CD14-positive monocyte (primary cell): ENCODE results near the gene GUCA1A. TPM values are rescaled to one million over a fixed set of nuclear protein-coding genes. Genes with fewer than 3 reads are reported as not detected.

ENCODE experiments used
- DNase-seq, 3 donors: peaks; one replicate each; pipeline ENCODE4 v3.0.0-alpha.2; 2011 to 2022
- H2AFZ ChIP-seq: 2 replicates; pipeline ENCODE4 v1.6.0; 2012; ENCODE audit warnings: mild to moderate bottlenecking, low read depth, low read length, inconsistent platforms; ENCODE audit not compliant: insufficient read depth, poor library complexity, severe bottlenecking
- H3K27ac ChIP-seq, 2 donors: 1 replicate in 1 of 2; 2 replicates in 1 of 2; pipeline ENCODE4 v1.5.1; 2012 to 2013; ENCODE audit warnings: low read length in 2 of 2, control low read depth in 1 of 2, inconsistent platforms in 1 of 2, low read depth in 1 of 2, mild to moderate bottlenecking in 1 of 2
- H3K27me3 ChIP-seq, 2 donors: one replicate each; pipeline versions ENCODE4 v1.6.0 to v1.6.1; 2011 to 2013; ENCODE audit warnings: low read length in 2 of 2; ENCODE audit not compliant: control insufficient read depth in 2 of 2, insufficient read depth in 2 of 2
- H3K36me3 ChIP-seq, 2 donors: replicated peaks in 1 of 2; 1 replicate in 1 of 2; 2 replicates in 1 of 2; pipeline versions ENCODE4 v1.5.1 to v1.6.1; 2012 to 2013; ENCODE audit warnings: low read length in 2 of 2, control low read depth in 1 of 2, inconsistent platforms in 1 of 2, mild to moderate bottlenecking in 1 of 2; ENCODE audit not compliant: insufficient read depth in 2 of 2, control insufficient read depth in 1 of 2
- H3K4me1 ChIP-seq, 2 donors: 1 replicate in 1 of 2; 2 replicates in 1 of 2; pipeline versions ENCODE4 v1.5.1 to v1.6.1; 2012 to 2013; ENCODE audit warnings: low read length in 2 of 2, control low read depth in 1 of 2, inconsistent platforms in 1 of 2, mild to moderate bottlenecking in 1 of 2, moderate library complexity in 1 of 2; ENCODE audit not compliant: insufficient read depth in 2 of 2, control insufficient read depth in 1 of 2
- H3K4me2 ChIP-seq: replicated peaks from 2 replicates; pipeline ENCODE3; 2012; ENCODE audit warnings: low read length, moderate library complexity, mild to moderate bottlenecking; ENCODE audit not compliant: poor library complexity, severe bottlenecking; ENCODE audit errors: extremely low read depth
- H3K4me3 ChIP-seq, 3 experiments: fragments of 200-600 bp in 1 of 3; sonication (generic) in 1 of 3; replicated peaks in 1 of 3; 1 replicate in 2 of 3; 2 replicates in 1 of 3; pipeline ENCODE4 v1.5.1; 2011 to 2013; ENCODE audit warnings: low read length in 3 of 3, mild to moderate bottlenecking in 3 of 3, control low read depth in 2 of 3, low read depth in 2 of 3, inconsistent platforms in 1 of 3, moderate library complexity in 1 of 3
- H3K79me2 ChIP-seq: 2 replicates; pipeline ENCODE4 v1.6.0; 2012; ENCODE audit warnings: mild to moderate bottlenecking, control low read depth, inconsistent platforms, low read length, moderate library complexity; ENCODE audit not compliant: insufficient read depth
- H3K9ac ChIP-seq: 2 replicates; pipeline ENCODE4 v1.6.0; 2017; ENCODE audit warnings: low read length, mild to moderate bottlenecking; ENCODE audit not compliant: insufficient read depth, poor library complexity, severe bottlenecking
- H3K9me3 ChIP-seq, 2 donors: replicated peaks in 1 of 2; 1 replicate in 1 of 2; 2 replicates in 1 of 2; pipeline versions ENCODE4 v1.5.1 to v1.6.1; 2012 to 2013; ENCODE audit warnings: low read length in 2 of 2, control low read depth in 1 of 2; ENCODE audit not compliant: control insufficient read depth in 1 of 2, insufficient read depth in 1 of 2
- H4K20me1 ChIP-seq: 2 replicates; pipeline ENCODE4 v1.6.0; 2012; ENCODE audit warnings: mild to moderate bottlenecking, low read length, control low read depth, moderate library complexity; ENCODE audit not compliant: insufficient read depth
- H3K27ac Mint-ChIP-seq, 7 donors: one replicate each; pipeline ENCODE4 v1.8.0; 2020; ENCODE audit warnings: mild to moderate bottlenecking in 7 of 7, mixed read lengths in 7 of 7, moderate library complexity in 6 of 7, inconsistent platforms in 2 of 7
- H3K27me3 Mint-ChIP-seq, 3 donors: one replicate each; pipeline ENCODE4 v1.8.0; 2021 to 2022; ENCODE audit warnings: low read depth in 3 of 3, mild to moderate bottlenecking in 3 of 3, mixed read lengths in 3 of 3, moderate library complexity in 3 of 3, inconsistent platforms in 1 of 3
- H3K36me3 Mint-ChIP-seq, 2 donors: one replicate each; pipeline ENCODE4 v1.8.0; 2020; ENCODE audit warnings: mixed read lengths in 2 of 2, inconsistent platforms in 1 of 2, mild to moderate bottlenecking in 1 of 2
- H3K4me1 Mint-ChIP-seq: one replicate; pipeline ENCODE4 v1.8.0; 2020; ENCODE audit warnings: mild to moderate bottlenecking, mixed read lengths
- H3K4me3 Mint-ChIP-seq, 2 donors: one replicate each; pipeline ENCODE4 v1.8.0; 2020; ENCODE audit warnings: mild to moderate bottlenecking in 2 of 2, mixed read lengths in 2 of 2, moderate library complexity in 1 of 2
- H3K9me3 Mint-ChIP-seq, 7 donors: one replicate each; pipeline ENCODE4 v1.8.0; 2020 to 2022; ENCODE audit warnings: mixed read lengths in 7 of 7, mild to moderate bottlenecking in 6 of 7, moderate library complexity in 6 of 7, inconsistent platforms in 2 of 7
- CTCF ChIP-seq: fragments of 200-600 bp; IDR thresholded peaks from one replicate; pipeline ENCODE4 v1.8.0; 2022; ENCODE audit warnings: antibody characterized with exemption, mild to moderate bottlenecking
- WGBS: methylation state at CpG from one replicate; pipeline ENCODE4 v1.1.5; 2013; ENCODE audit warnings: missing lambda C conversion rate; ENCODE audit not compliant: insufficient coverage; 5-methylcytosine and 5-hydroxymethylcytosine counted together
- intact Hi-C, 2 donors: fragments of 100-400 bp; cut with micrococcal nuclease; formaldehyde crosslinking; loops; one replicate each; pipeline versions ENCODE4 v1.15.0 to v1.15.1; 2023
- polyA plus RNA-seq, 3 donors: library from polyadenylated mRNA; depleted of rRNA in 1 of 3; unstranded in 2 of 3; stranded (reverse) in 1 of 3; fragments of 300-500 nt in 2 of 3; fragments of >200 nt in 1 of 3; fragmentation: Illumina TruSeq in 2 of 3; gene quantifications; 1 replicate in 2 of 3; 2 replicates in 1 of 3; pipeline ENCODE4 v1.2.3, GENCODE V29; 2012 to 2021

The GUCA1A gene
- polyA plus RNA-seq, 3 donors = not detected

GRCh38 chr6:42165016-42165415, 8.1 kb upstream of the GUCA1A start:
- intact Hi-C loops = no loop called here
- no peaks in the 10 kb centered on the region for H4K20me1 ChIP-seq
- TF ChIP-seq CTCF = no peak
- H3K4me2 ChIP-seq = no peak overlapping the region
- H3K36me3 Mint-ChIP-seq = no peaks in the 10 kb centered on the region
- peaks cover 3% of the 10 kb centered on the region for H3K4me1 Mint-ChIP-seq
- H3K4me3 Mint-ChIP-seq = no peak overlapping the region
- no peaks in the 10 kb centered on the region for H3K9me3 ChIP-seq
- no peak for DNase-seq
- 95% methylated on average over 7 of the region's 9 CpGs for WGBS
- no peak overlapping the region for H3K4me3 ChIP-seq
- no peak overlapping the region for H3K27ac ChIP-seq
- H2AFZ ChIP-seq = no peak overlapping the region
- H3K27me3 ChIP-seq = no peaks in the 10 kb centered on the region
- H3K27me3 Mint-ChIP-seq = peaks cover 4 to 14% (median 5%) of the 10 kb centered on the region in 3 donors
- no peaks in the 10 kb centered on the region for H3K36me3 ChIP-seq
- no peak overlapping the region for H3K27ac Mint-ChIP-seq
- no peak overlapping the region for H3K9ac ChIP-seq
- H3K79me2 ChIP-seq = no peaks in the 10 kb centered on the region
- H3K4me1 ChIP-seq = no peaks in the 10 kb centered on the region
- peaks cover 0 to 2% (median 0%) of the 10 kb centered on the region in 7 donors for H3K9me3 Mint-ChIP-seq

- H3K36me3 ChIP-seq = no peaks in the 10 kb centered on the region
- no peaks in the 10 kb centered on the region for H3K4me1 ChIP-seq
- TF ChIP-seq CTCF = peak; percentile 95
- peaks cover 0 to 2% (median 0%) of the 10 kb centered on the region in 7 donors for H3K9me3 Mint-ChIP-seq
- no peaks in the 10 kb centered on the region for H3K79me2 ChIP-seq
- no peaks in the 10 kb centered on the region for H3K9me3 ChIP-seq
- no peak overlapping the region for H3K9ac ChIP-seq
- no peaks in the 10 kb centered on the region for H4K20me1 ChIP-seq
- peak overlapping the region; percentile 57 for H2AFZ ChIP-seq
- 33% methylated on average over 5 of the region's 8 CpGs for WGBS
- H3K36me3 Mint-ChIP-seq = no peaks in the 10 kb centered on the region
- peaks cover 3% of the 10 kb centered on the region for H3K4me1 Mint-ChIP-seq
- H3K4me3 ChIP-seq = no peak overlapping the region
- H3K27ac Mint-ChIP-seq = no peak overlapping the region
- intact Hi-C loops = loop anchor here (1.0 to 2.0 kb wide), 2 partner anchors 91 to 92 kb away; no protein-coding TSS in a partner anchor
- peak; percentile 42 to 58 (median 45) for DNase-seq
- no peak overlapping the region for H3K4me3 Mint-ChIP-seq
- H3K27me3 ChIP-seq = no peaks in the 10 kb centered on the region
- H3K27me3 Mint-ChIP-seq = peaks cover 0 to 12% (median 4%) of the 10 kb centered on the region in 3 donors
- H3K4me2 ChIP-seq = no peak overlapping the region
- H3K27ac ChIP-seq = no peak overlapping the region
These were observed 6.6 kb upstream of the GUCA1A start for GRCh38 chr6:42166444-42167141.
